Tibial nerve (tissue), 4 donors: ENCODE measurements around the gene ROR1.

Experiments used
- CTCF ChIP-seq, 5 experiments: fragments of 200-600 bp in 3 of 5; fragments of 450-650 bp in 2 of 5; sonication (generic) in 3 of 5; IDR thresholded peaks; one replicate each; pipeline ENCODE4 v1.5.1; 2016 to 2019; ENCODE audit warnings: antibody characterized with exemption in 5 of 5, mild to moderate bottlenecking in 3 of 5, moderate library complexity in 2 of 5
- EP300 ChIP-seq, 2 donors: sonication (generic); formaldehyde crosslinking; IDR thresholded peaks; one replicate each; pipeline ENCODE4 v1.6.1; 2017; ENCODE audit warnings: antibody characterized with exemption in 2 of 2, mild to moderate bottlenecking in 1 of 2
- POLR2A ChIP-seq, 2 donors: fragments of 450-650 bp; IDR thresholded peaks; one replicate each; pipeline ENCODE4 v1.6.1; 2017; ENCODE audit warnings: antibody characterized with exemption in 2 of 2, mild to moderate bottlenecking in 2 of 2, moderate library complexity in 2 of 2

DNA sequence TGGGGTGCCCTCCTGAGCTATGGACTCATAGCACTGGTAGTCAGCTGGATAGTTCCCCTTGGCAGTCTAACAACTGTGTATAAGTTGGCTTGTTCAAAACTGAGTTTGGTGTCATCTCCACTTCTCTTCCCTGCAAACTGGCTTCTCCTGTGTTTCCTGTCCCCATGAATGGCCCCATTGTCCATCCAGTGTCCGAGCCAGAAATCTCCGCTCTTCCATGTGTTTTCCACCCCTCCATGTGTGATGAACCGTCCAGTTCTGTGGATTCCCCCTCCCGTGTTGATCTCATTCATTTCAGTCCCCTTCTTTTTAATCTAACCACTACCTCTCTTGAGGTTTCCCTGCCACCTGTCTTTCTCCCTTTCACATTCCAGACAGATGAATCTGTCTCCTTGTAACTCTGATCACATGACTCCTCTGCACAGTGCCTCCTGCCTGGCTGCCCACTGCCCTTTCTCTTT, 195.7 kb downstream of the ROR1 start:
- TF ChIP-seq CTCF (IDR thresholded peaks at IDR 0.05) (no peak), POLR2A (IDR thresholded peaks at IDR 0.05) (no peak), EP300 (IDR thresholded peaks at IDR 0.05) (no peak)
